Nephron (organoid): ENCODE data around the gene MEAK7.

Experiments
- H3K27ac Mint-ChIP-seq, 3 experiments: 2 replicates each; pipeline ENCODE4 v1.8.0; 2020; ENCODE audit warnings: mixed read lengths in 3 of 3, mild to moderate bottlenecking in 2 of 3, moderate library complexity in 1 of 3
- H3K27me3 Mint-ChIP-seq: 2 replicates; pipeline ENCODE4 v1.8.0; 2021; ENCODE audit warnings: low read depth, mild to moderate bottlenecking, moderate library complexity, mixed read lengths
- H3K36me3 Mint-ChIP-seq: 2 replicates; pipeline ENCODE4 v1.8.0; 2020; ENCODE audit warnings: low read depth, mixed read lengths
- H3K4me1 Mint-ChIP-seq: 2 replicates; pipeline ENCODE4 v1.8.0; 2020; ENCODE audit warnings: mixed read lengths
- H3K4me3 Mint-ChIP-seq, 3 experiments: 2 replicates each; pipeline ENCODE4 v1.8.0; 2020; ENCODE audit warnings: mild to moderate bottlenecking in 3 of 3, mixed read lengths in 3 of 3, moderate library complexity in 2 of 3
- H3K9me3 Mint-ChIP-seq: 2 replicates; pipeline ENCODE4 v1.8.0; 2020; ENCODE audit warnings: mixed read lengths
- TF ChIP-seq, protein P1 (sequence below), 3 experiments: fragments of 200-600 bp; sonication (generic); IDR thresholded peaks; one replicate each; pipeline ENCODE4 v1.5.0; 2021; ENCODE audit warnings: antibody characterized with exemption in 3 of 3; ENCODE audit not compliant: unreplicated experiment in 3 of 3

MEAK7 gene

GRCh38 chr16:84486126-84486525, 18.3 kb downstream of the MEAK7 start:
- H3K4me1 Mint-ChIP-seq: peaks cover 5% of the 10 kb centered on the region
- peaks cover 7% of the 10 kb centered on the region for H3K27me3 Mint-ChIP-seq
- TF ChIP-seq, protein P1, sequence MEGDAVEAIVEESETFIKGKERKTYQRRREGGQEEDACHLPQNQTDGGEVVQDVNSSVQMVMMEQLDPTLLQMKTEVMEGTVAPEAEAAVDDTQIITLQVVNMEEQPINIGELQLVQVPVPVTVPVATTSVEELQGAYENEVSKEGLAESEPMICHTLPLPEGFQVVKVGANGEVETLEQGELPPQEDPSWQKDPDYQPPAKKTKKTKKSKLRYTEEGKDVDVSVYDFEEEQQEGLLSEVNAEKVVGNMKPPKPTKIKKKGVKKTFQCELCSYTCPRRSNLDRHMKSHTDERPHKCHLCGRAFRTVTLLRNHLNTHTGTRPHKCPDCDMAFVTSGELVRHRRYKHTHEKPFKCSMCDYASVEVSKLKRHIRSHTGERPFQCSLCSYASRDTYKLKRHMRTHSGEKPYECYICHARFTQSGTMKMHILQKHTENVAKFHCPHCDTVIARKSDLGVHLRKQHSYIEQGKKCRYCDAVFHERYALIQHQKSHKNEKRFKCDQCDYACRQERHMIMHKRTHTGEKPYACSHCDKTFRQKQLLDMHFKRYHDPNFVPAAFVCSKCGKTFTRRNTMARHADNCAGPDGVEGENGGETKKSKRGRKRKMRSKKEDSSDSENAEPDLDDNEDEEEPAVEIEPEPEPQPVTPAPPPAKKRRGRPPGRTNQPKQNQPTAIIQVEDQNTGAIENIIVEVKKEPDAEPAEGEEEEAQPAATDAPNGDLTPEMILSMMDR (IDR thresholded peaks at IDR 0.05; ENCODE audit: unreplicated experiment in 3 of 3): no peak
- H3K36me3 Mint-ChIP-seq: peaks cover 56% of the 10 kb centered on the region
- H3K4me3 Mint-ChIP-seq: no peak overlapping the region
- H3K9me3 Mint-ChIP-seq: no peaks in the 10 kb centered on the region
- H3K27ac Mint-ChIP-seq: no peak overlapping the region

DNA sequence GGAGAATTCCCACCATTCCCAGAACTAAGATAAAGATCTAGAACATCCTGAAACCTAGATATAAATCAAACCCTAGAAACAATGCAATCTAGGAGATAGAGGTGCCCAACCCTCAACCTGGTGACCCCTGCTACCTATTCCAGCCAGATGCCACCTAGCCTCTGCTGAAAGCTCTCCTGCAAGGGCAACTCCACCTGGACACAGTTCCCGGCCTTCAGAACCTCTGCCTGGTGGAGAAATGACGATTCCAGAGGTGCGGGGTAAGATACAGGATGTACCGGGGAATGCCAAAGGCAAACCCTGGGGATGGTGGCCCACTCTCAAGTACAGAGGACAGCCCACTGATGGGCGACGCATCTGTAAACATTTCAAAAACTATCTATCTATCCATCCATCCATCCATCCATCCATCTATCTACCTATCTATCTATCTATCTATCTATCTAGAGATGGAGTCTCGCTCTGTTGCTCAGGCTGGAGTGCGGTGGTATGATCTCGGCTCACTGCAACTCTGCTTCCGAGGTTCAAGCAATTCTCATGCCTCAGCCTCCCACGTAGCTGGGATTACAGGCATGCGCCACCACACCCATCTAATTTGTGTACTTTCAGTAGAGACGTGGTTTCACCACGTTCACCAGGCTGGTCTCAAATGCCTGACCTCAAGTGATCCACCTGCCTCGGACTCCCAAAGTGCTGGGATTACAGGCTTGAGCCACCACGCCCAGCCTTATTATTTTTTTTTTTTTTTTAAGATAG, 19.0 kb downstream of the MEAK7 start:
- H3K36me3 Mint-ChIP-seq: peaks cover 49% of the 10 kb centered on the region
- TF ChIP-seq, protein P1 (IDR thresholded peaks at IDR 0.05; ENCODE audit: unreplicated experiment in 3 of 3): no peak
- H3K27me3 Mint-ChIP-seq: peaks cover 7% of the 10 kb centered on the region
- peaks cover 5% of the 10 kb centered on the region for H3K4me1 Mint-ChIP-seq
- no peak overlapping the region for H3K4me3 Mint-ChIP-seq
- H3K27ac Mint-ChIP-seq: no peak overlapping the region
- H3K9me3 Mint-ChIP-seq: no peaks in the 10 kb centered on the region

DNA sequence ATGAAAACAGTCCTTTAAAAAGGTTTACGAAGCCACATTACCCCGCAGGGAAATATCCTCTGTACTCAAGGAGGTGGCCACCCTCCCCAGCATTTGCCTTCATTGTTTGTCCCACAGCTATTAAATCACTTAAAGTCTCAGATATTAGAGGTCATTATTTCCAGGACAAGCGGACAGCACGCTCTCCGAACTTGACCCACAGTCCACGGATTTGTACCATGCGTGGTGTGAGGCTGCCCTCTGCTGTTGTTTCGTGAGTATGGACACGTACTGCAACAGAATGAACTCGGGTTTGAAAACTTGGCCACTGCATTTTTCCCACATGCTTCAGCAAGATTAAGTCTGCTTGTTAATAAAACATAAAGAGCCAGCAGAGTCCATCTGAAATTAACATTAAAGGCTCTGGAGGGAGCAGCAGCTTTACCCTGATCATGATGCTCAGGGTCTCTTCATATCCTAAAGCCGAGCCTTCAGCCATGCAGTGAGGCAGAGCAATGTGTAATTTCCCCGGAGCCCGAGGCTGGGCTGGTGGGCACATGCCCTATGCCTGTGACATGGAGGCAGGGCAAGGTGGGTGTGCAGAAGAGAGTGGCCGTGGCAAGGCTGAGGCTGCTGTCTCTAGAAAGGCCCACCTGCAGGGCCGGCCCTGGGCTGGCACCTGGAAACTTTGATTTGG, 19.7 kb downstream of the MEAK7 start:
- Mint-ChIP-seq H3K9me3 (no peaks in the 10 kb centered on the region), H3K4me1 (peaks cover 5% of the 10 kb centered on the region), H3K27ac (peak overlapping the region in 2 of 3 experiments; percentile 3 to 28), H3K4me3 (no peak overlapping the region), H3K27me3 (peaks cover 7% of the 10 kb centered on the region), H3K36me3 (peaks cover 42% of the 10 kb centered on the region)
- TF ChIP-seq, protein P1 (IDR thresholded peaks at IDR 0.05; ENCODE audit: unreplicated experiment in 3 of 3): peak; percentile 86 to 91 (median 89)

DNA sequence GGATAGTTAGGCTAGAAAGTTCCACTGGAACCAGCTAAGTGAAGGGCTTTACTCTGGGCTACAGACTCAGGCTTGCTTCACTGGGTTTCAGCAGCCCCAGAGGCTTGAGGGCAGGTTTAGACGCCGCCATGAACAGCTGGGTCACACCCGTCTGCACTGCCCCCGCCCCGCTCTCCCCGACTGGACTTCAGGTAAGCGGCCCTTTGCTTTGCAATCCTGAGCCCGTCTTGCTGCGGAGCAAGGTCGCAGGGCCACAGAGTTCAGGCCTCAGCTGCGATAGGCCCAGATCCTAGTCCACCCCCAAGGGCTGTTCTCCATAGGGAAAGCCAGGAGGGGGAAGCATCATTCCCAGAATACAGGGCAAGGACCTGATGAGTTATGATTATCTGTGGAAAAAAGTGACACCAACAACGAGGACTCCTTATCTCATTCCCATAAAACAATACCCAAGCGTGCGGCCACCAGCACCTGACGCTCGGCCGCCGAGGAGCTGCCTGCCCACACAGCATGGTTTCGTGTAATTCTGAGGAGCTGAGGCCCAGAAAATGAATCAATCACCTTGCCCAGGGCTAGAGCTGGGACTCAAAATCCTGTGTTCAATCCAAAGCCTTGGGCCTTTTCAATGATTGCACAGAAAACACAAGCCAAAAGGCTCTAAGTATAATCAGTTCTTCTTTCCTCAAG, 20.4 kb downstream of the MEAK7 start:
- H3K9me3 Mint-ChIP-seq: no peaks in the 10 kb centered on the region
- TF ChIP-seq, protein P1 (IDR thresholded peaks at IDR 0.05; ENCODE audit: unreplicated experiment in 3 of 3): no peak
- H3K4me1 Mint-ChIP-seq: peaks cover 5% of the 10 kb centered on the region
- peak overlapping the region in 1 of 3 experiments; percentile 28 for H3K27ac Mint-ChIP-seq
- no peak overlapping the region for H3K4me3 Mint-ChIP-seq
- peaks cover 43% of the 10 kb centered on the region for H3K36me3 Mint-ChIP-seq
- H3K27me3 Mint-ChIP-seq: peaks cover 7% of the 10 kb centered on the region

DNA sequence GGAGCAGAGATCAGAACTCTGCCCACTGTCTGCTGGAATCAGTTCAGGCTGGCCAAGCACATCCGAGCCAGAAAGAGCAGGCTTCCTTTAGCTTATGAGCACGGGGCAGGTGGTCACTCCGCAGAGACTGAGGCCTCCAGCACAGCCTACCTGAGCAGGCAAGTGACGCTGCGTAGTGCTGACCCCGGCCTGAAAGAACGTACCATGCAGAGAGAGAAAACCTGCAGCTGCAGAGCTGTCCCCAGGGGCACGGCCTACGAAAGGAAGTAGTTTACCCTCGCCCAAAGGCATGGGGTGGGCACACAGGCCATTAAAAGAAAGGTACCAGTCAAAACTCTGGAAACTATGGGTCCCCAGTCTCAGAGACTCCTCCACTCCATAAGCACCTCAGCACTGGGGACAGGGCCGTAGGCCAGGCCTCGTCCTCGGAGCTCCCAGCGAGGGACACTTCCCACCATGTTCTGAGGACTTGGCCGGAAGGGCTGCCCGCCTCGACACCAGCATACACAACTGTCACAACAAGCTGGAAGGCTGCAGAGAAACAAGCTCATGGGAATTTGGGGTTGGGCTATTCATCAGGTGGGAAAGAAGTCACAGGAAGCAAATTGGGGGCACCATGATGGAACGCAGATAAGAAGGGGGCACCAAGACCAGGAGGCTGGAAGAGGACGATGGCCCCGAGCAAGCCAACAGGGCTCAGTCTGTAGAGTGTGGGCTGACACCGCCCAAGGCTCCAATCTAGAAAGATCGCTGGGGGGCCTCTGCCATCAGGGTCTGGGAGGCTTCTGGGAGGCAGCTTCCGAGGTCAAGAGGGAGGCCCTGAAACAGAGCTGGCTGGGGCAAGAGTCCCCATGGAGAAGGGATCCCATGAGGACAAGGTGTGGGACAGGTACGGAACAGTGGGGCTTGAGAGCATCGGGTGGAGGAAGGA, 21.2 kb downstream of the MEAK7 start:
- TF ChIP-seq, protein P1 (IDR thresholded peaks at IDR 0.05; ENCODE audit: unreplicated experiment in 3 of 3): no peak
- Mint-ChIP-seq H3K27ac (peak overlapping the region in 2 of 3 experiments; percentile 15 to 40), H3K36me3 (peaks cover 43% of the 10 kb centered on the region), H3K4me3 (no peak overlapping the region), H3K27me3 (peaks cover 7% of the 10 kb centered on the region), H3K9me3 (no peaks in the 10 kb centered on the region), H3K4me1 (peaks cover 9% of the 10 kb centered on the region)
